GM19043 (cell line): ENCODE data around the gene UBB.

ENCODE experiments used
- ATAC-seq: cut with Tn5 transposase; IDR thresholded peaks from one replicate; pipeline ENCODE4 v1.9.1; 2021; ENCODE audit warnings: low read depth; ENCODE audit not compliant: unreplicated experiment

The UBB gene

GRCh38 chr17:16380640-16381495, at the start of gene UBB:
Gene UBB (plus strand): TSS chr17:16381091. CDS start chr17:16381908, 817 bp downstream.
- peak; percentile 92 for ATAC-seq

DNA sequence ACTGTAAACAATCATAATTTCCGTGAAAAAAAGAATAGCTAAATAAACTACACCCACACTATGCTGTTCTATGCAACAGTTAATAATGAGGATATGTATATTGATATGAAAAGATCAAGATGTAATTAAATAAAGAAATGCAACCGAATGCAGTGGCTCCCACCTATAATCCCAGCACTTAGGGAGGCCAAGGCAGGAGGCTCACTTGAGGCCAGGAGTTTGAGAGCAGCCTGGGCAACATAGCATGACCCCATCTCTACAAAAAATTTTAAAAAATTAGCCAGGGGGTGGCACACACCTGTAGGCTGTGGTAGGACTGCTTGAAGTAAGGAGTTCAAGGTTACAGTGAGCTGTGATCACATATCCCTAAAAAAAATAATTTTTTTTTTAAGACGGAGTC, 42.5 kb upstream of the UBB start:
- no peak for ATAC-seq

- ATAC-seq = no peak
Observed at GRCh38 chr17:16339402-16339801, 41.5 kb upstream of the UBB start.

DNA sequence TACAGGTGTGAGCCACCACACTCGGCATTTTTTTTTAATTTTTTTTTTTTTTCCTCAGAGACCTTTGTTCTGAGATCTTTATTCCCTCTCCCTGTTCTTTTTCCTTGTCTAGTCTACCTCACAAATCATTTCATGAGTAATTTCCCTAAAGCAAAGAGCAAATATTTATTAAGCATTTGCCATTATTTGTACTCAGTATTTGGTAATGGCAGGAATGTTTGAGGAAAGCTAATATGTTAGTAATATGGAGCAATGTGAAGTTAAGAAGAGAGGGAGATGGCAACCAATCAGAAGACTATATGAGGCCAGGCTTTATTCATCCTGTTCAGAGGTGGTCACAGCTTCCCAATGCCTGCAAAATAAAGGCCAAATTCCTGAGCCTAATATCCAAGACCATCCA, 40.9 kb upstream of the UBB start:
- no peak for ATAC-seq

GRCh38 chr17:16342979-16343378, 37.9 kb upstream of the UBB start:
- ATAC-seq = no peak

DNA sequence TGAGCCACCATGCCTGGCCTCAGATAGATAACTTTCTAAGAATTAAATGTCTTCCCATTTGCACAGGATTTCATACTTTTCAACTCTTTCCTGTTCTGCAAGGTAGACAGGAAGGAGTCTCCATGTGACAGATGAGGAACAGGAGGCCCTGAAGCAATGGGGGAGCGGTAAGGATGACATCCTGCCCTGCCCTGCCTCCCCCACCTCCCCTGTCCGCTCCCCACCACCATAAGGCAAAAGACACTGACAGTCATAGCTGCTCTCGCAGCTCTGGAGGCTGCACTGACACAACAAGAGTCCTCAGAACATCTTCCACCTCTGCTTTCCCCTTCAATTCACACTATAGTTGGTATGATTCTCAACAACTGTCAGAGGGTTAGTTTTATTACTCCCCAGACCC, 37.3 kb upstream of the UBB start:
- ATAC-seq = no peak

DNA sequence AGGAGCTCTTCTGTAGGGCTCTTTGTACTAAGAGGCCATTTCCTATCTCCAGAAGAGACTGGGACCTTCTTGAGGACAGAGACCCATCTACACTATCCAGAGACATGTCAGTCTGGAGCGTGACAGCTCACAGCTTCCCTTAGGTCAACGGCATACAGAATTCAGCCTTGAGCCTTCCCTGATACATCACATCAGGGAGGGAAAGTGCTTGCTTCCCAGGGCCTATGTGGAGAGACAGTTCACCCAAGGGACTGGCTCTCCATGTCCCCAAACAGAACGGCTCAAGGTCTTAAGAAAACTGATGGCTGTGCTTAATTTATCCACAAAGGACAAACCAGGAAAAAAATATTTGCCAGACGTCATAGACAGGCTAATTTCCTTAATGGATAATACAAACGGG, 35.3 kb upstream of the UBB start:
- ATAC-seq = no peak

- ATAC-seq = no peak
Observed at GRCh38 chr17:16346721-16347271, 34.1 kb upstream of the UBB start.

- ATAC-seq = no peak
Observed at GRCh38 chr17:16348586-16348985, 32.3 kb upstream of the UBB start.

GRCh38 chr17:16349431-16349830, 31.5 kb upstream of the UBB start:
- ATAC-seq = no peak

GRCh38 chr17:16351831-16352230, 29.1 kb upstream of the UBB start:
- ATAC-seq = no peak

DNA sequence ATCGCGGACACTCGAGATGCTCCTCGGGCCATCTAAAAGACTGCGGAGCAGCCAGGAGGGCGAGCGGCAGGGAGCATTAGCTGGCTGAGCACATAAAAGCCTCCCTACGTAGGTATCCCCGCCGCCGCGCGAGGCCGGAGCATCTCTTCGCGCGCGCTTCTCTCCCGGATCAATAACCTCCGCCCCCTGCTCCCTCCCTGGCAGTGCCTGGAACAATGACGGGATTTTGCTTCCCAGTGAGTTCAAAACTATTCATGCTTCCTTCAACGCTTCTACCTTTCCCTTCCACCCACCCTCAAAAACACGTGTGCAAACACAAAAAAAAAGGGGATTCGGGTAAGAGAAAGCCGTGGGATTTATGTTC, 28.6 kb upstream of the UBB start:
- ATAC-seq = no peak

DNA sequence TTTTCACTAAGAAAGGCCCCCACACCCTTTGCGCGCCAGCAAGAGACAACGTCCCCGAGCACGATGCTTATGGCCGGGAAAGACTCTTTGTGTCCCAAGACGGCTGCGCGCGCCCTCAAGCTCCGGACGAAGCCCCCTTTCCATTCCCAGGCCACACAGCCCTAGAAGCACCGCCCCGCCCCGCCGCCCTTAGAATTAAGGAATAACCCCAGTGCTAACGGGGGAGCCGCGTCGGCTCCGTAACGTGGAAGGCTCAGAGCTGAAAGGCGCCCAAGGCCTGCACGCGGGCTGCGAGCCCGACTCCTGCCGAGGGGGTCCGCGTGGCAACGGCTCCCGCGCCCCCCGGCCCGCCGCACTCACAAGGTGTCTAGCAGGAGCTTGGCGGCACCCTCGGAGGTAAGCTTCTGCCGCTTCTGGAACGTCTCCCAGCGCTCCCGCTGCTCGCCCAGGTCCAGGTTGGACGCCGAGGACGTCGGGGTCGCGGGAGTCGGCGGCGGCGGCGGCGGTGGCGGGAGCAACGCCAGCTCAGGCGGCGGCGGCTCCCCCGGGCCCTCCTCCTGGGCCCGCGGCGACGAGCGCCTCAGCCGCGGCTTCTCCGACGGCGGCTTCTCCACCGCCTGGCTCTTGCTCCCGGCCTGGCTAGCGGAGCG, 28.1 kb upstream of the UBB start:
- peak; percentile 44 for ATAC-seq

GRCh38 chr17:16353317-16354174, 27.3 kb upstream of the UBB start, which contains the start of gene CENPV:
Gene CENPV (minus strand): TSS chr17:16353469. CDS start chr17:16353436, 33 bp downstream.
- peak; percentile 63 for ATAC-seq

- ATAC-seq = no peak
Observed at GRCh38 chr17:16354585-16354984, 26.3 kb upstream of the UBB start.

GRCh38 chr17:16358394-16358793, 22.5 kb upstream of the UBB start:
- no peak for ATAC-seq

- no peak for ATAC-seq
Observed at GRCh38 chr17:16361874-16362273, 19.0 kb upstream of the UBB start.

DNA sequence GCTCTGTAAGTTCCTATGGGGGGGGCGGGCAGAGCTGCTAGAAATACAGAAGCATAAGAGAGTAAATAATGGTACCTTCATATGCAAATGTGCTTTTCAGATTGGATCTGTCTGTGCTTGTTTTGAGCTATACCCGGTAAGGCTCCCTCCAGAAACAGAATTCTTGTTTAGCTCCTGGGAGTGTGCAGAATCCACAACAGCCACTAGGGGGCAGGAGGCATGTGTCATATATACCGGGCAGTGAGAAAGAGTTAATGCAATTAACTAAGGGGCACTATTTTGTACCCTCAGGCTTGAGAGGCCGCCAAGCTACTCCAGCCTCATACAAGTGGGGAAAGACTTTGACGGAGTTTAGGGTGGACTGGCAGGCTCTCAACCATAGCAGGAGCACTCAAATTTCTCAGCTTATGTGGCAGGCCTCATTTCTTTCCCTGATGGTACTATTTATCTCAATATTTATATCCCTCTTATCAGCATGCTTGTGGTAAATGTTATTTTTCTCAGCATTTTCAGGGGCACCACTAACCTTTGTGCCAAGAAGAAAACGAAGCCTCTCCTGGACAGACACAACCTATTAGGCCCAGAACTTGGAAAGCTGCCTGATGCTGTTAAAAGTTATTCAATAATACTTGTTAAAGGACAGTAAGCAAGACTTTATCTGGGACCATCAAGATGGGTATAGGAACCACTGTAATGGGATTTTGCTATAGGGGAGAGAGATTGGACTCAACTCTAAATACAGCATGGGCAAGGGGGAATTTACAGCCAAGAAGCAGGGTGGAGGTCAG, 16.9 kb upstream of the UBB start:
- ATAC-seq = no peak

- ATAC-seq = no peak
Observed at GRCh38 chr17:16364625-16365024, 16.3 kb upstream of the UBB start.

GRCh38 chr17:16371742-16372141, 9.1 kb upstream of the UBB start:
- ATAC-seq = no peak
